Loucy (cell line): ENCODE data around the gene FEZF1.

ENCODE experiments used
- H2AFZ ChIP-seq: fragments of 200-600 bp; sonication (generic); 2 replicates; pipeline ENCODE4 v1.6.0; 2016; ENCODE audit warnings: antibody characterized with exemption, mild to moderate bottlenecking, low read length, moderate library complexity
- H3F3A ChIP-seq: fragments of 200-600 bp; 2 replicates; pipeline ENCODE4 v1.6.0; 2016; ENCODE audit warnings: antibody characterized with exemption, low read depth, mild to moderate bottlenecking
- H3K27me3 ChIP-seq: fragments of 200-600 bp; sonication (generic); 2 replicates; pipeline ENCODE4 v1.6.1; 2014; ENCODE audit warnings: low read length, mild to moderate bottlenecking; ENCODE audit not compliant: insufficient read depth, poor library complexity, severe bottlenecking
- H3K36me3 ChIP-seq: fragments of 200-600 bp; sonication (generic); 2 replicates; pipeline ENCODE4 v1.6.1; 2016; ENCODE audit warnings: low read length; ENCODE audit not compliant: insufficient read depth
- H3K4me1 ChIP-seq: fragments of 200-600 bp; sonication (generic); 2 replicates; pipeline ENCODE4 v1.5.1; 2014; ENCODE audit warnings: low read length, mild to moderate bottlenecking; ENCODE audit not compliant: insufficient read depth, poor library complexity, severe bottlenecking
- H3K4me2 ChIP-seq: fragments of 200-600 bp; sonication (generic); 2 replicates; pipeline ENCODE4 v1.6.0; 2014; ENCODE audit warnings: antibody characterized with exemption, low read length, low read depth, mild to moderate bottlenecking; ENCODE audit not compliant: poor library complexity, severe bottlenecking
- H3K4me3 ChIP-seq: fragments of 200-600 bp; sonication (generic); 2 replicates; pipeline ENCODE4 v1.5.1; 2014; ENCODE audit warnings: low read length, mild to moderate bottlenecking, mixed read lengths; ENCODE audit not compliant: poor library complexity, severe bottlenecking
- H3K79me2 ChIP-seq: fragments of 200-600 bp; sonication (generic); 2 replicates; pipeline ENCODE4 v1.6.1; 2014; ENCODE audit warnings: low read length; ENCODE audit not compliant: insufficient read depth
- H3K9ac ChIP-seq: fragments of 200-600 bp; sonication (generic); 2 replicates; pipeline ENCODE4 v1.6.0; 2014; ENCODE audit warnings: mild to moderate bottlenecking, low read depth, low read length, moderate library complexity; ENCODE audit not compliant: poor library complexity, severe bottlenecking
- H3K9me2 ChIP-seq: fragments of 200-600 bp; sonication (generic); replicated peaks from 2 replicates; pipeline ENCODE4 v1.6.1; 2016; ENCODE audit warnings: low read depth, low read length, mixed read lengths
- H3K9me3 ChIP-seq: fragments of 200-600 bp; sonication (generic); 2 replicates; pipeline ENCODE4 v1.6.1; 2014; ENCODE audit warnings: mild to moderate bottlenecking, antibody characterized with exemption, low read length, low read depth; ENCODE audit not compliant: insufficient read depth
- H4K20me1 ChIP-seq: fragments of 200-600 bp; sonication (generic); 2 replicates; pipeline ENCODE4 v1.6.0; 2014; ENCODE audit warnings: antibody characterized with exemption, low read length, mild to moderate bottlenecking; ENCODE audit not compliant: insufficient read depth, poor library complexity, severe bottlenecking
- EZH2phosphoT487 ChIP-seq: fragments of 200-600 bp; IDR thresholded peaks from 2 replicates; pipeline ENCODE4 v1.6.1; 2018; ENCODE audit warnings: antibody characterized with exemption, mild to moderate bottlenecking, moderate library complexity, borderline replicate concordance
- TF ChIP-seq, protein P1 (sequence below): fragments of 200-600 bp; sonication (generic); conservative IDR thresholded peaks from 2 replicates; pipeline ENCODE4 v1.5.1; 2014; ENCODE audit warnings: mild to moderate bottlenecking, antibody characterized with exemption, low read length

FEZF1 gene

DNA sequence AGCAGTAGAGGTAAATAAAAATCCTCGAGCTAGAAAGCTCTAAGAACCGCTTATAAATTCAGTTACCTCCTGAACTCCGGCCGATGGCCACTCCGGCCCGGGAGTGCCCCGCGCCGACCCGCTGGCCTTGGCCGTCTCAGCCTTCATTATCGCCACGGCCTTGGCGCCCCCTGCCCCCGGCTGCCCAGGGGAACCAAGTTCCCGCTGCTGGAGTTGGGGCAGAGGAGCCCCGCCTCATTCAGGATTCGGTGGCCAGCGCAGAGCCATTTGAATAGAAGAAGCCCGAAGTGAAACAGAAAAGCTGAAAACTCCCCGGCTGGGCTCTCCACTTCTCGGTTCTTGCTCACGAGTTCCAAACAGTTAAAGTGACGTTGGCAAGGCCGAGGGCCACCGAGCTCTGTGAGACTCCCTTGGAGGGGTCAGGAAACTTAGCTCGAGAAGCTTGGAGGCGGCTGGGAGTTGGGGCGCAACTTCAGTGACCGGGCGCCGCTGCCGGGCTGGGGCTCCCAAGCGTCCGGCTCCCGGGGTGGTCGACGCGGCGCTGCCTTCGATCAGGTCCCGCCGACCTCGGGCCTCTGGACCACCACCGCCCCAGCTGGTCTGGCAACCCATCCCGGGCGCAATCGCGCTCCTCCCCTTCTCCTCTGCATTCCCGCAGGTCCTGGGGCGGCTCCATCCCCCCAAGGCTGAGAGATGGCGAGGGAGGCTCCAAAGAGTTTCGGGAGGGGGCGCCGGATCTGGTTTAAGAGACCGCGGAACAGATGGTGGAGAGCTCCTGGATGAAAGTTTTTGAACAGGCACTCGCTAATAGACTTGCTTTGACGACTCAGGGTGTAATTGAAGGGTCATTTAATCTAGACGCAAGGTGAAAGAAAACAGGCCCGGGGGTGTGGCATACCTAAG is 5.8 kb upstream of the FEZF1 start:
- Histone ChIP-seq H3K4me3 (no peak overlapping the region), H3K4me1 (no peaks in the 10 kb centered on the region), H3K9me3 (no peaks in the 10 kb centered on the region), H3K4me2 (no peak overlapping the region), H2AFZ (no peak overlapping the region), H3K9me2 (no peaks in the 10 kb centered on the region), H4K20me1 (no peaks in the 10 kb centered on the region), H3K79me2 (no peaks in the 10 kb centered on the region), H3F3A (no peaks in the 10 kb centered on the region), H3K9ac (no peak overlapping the region), H3K36me3 (no peaks in the 10 kb centered on the region), H3K27me3 (no peaks in the 10 kb centered on the region)
- TF ChIP-seq EZH2phosphoT487: no peak

DNA sequence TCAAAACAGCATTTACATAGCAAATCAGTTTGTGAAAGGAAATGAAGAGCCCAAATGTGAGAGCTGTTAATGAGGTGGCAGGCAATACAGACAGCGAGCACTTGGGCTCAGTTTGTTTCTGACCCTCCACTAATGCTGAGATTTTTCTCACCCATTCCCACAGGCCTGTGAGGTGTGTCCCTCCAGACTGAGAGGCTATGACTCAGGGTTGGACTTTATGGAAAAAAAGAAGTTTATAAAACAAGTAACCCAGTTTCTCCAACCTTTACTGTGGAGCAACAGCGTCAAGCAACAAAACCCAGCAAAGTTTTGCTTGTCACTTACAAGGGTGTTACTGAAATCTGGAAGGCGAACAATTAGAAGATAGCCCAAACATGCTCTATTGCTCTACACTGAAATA is 4.9 kb upstream of the FEZF1 start:
- H3K9ac ChIP-seq: no peak overlapping the region
- TF ChIP-seq, protein P1, sequence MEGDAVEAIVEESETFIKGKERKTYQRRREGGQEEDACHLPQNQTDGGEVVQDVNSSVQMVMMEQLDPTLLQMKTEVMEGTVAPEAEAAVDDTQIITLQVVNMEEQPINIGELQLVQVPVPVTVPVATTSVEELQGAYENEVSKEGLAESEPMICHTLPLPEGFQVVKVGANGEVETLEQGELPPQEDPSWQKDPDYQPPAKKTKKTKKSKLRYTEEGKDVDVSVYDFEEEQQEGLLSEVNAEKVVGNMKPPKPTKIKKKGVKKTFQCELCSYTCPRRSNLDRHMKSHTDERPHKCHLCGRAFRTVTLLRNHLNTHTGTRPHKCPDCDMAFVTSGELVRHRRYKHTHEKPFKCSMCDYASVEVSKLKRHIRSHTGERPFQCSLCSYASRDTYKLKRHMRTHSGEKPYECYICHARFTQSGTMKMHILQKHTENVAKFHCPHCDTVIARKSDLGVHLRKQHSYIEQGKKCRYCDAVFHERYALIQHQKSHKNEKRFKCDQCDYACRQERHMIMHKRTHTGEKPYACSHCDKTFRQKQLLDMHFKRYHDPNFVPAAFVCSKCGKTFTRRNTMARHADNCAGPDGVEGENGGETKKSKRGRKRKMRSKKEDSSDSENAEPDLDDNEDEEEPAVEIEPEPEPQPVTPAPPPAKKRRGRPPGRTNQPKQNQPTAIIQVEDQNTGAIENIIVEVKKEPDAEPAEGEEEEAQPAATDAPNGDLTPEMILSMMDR: no peak
- no peak for TF ChIP-seq EZH2phosphoT487
- H3K79me2 ChIP-seq: no peaks in the 10 kb centered on the region
- no peaks in the 10 kb centered on the region for H4K20me1 ChIP-seq
- H2AFZ ChIP-seq: no peak overlapping the region
- H3F3A ChIP-seq: no peaks in the 10 kb centered on the region
- no peaks in the 10 kb centered on the region for H3K27me3 ChIP-seq
- no peaks in the 10 kb centered on the region for H3K9me3 ChIP-seq
- no peak overlapping the region for H3K4me3 ChIP-seq
- no peaks in the 10 kb centered on the region for H3K36me3 ChIP-seq
- no peak overlapping the region for H3K4me2 ChIP-seq
- H3K4me1 ChIP-seq: no peaks in the 10 kb centered on the region
- H3K9me2 ChIP-seq: no peaks in the 10 kb centered on the region

DNA sequence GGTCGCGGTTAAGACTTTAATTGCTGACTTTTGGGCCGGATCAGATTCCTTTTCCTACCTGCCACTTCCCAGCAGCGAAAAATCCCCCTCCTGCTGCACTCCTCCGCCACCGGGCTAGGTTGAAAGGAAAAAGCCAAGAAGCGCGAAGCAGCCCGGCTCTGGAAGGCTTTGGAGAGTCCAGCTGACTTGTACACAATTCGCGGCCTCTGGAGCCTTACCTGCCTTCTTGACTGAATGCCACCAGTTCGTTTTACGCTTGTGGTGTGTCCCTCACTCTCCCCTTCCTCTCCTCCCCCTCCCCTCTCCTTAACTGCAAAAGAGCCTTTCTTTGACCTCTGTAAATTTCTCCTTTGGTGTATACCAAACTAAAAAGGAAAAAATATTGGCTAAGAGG is 2.7 kb upstream of the FEZF1 start:
- Histone ChIP-seq H3K9me2 (no peaks in the 10 kb centered on the region), H3K9ac (no peak overlapping the region), H3F3A (no peaks in the 10 kb centered on the region), H2AFZ (no peak overlapping the region), H3K9me3 (no peaks in the 10 kb centered on the region), H3K27me3 (no peaks in the 10 kb centered on the region), H3K4me1 (no peaks in the 10 kb centered on the region), H3K4me2 (no peak overlapping the region), H3K36me3 (no peaks in the 10 kb centered on the region), H3K4me3 (no peak overlapping the region), H3K79me2 (no peaks in the 10 kb centered on the region), H4K20me1 (no peaks in the 10 kb centered on the region)
- TF ChIP-seq, protein P1: no peak
- TF ChIP-seq EZH2phosphoT487: no peak
